Chondrocyte (in vitro differentiated cells): ENCODE data around the gene ZNF280B. TPM values are rescaled to one million over a fixed set of nuclear protein-coding genes. Genes with fewer than 3 reads are reported as not detected.

Source experiments
- DNase-seq: peaks from one replicate; pipeline ENCODE4 v3.0.0; 2021; ENCODE audit warnings: mixed read lengths, low spot score
- H3K27ac Mint-ChIP-seq: one replicate; pipeline ENCODE4 v1.8.0; 2021; ENCODE audit warnings: mild to moderate bottlenecking, moderate library complexity, mixed read lengths; ENCODE audit not compliant: unreplicated experiment
- H3K27me3 Mint-ChIP-seq: 2 replicates; pipeline ENCODE4 v1.8.0; 2021; ENCODE audit warnings: low read depth, mixed read lengths
- H3K36me3 Mint-ChIP-seq: 2 replicates; pipeline ENCODE4 v1.8.0; 2021; ENCODE audit warnings: low read depth, mixed read lengths
- H3K4me1 Mint-ChIP-seq: 2 replicates; pipeline ENCODE4 v1.8.0; 2021; ENCODE audit warnings: low read depth, mild to moderate bottlenecking, mixed read lengths
- H3K4me3 Mint-ChIP-seq: one replicate; pipeline ENCODE4 v1.8.0; 2021; ENCODE audit warnings: mild to moderate bottlenecking, moderate library complexity, mixed read lengths; ENCODE audit not compliant: unreplicated experiment
- H3K9me3 Mint-ChIP-seq: 2 replicates; pipeline ENCODE4 v1.8.0; 2021; ENCODE audit warnings: low read depth, mixed read lengths
- CTCF ChIP-seq: fragments of 200-600 bp; sonication (generic); IDR thresholded peaks from 2 replicates; pipeline ENCODE4 v1.5.0; 2021; ENCODE audit warnings: antibody characterized with exemption, mild to moderate bottlenecking, moderate library complexity
- total RNA-seq: library from RNA; stranded (reverse); gene quantifications from 3 replicates; pipeline ENCODE4 v1.2.1, GENCODE V29; 2021

Gene ZNF280B
- total RNA-seq, 1 donor from 2014 or later: 4.7 TPM

- Mint-ChIP-seq H3K27me3 (peaks cover 28% of the 10 kb centered on the region), H3K27ac (no peak overlapping the region)
- DNase-seq: no peak
Observed at GRCh38 chr22:22548910-22549309, 40.4 kb upstream of the ZNF280B start.

GRCh38 chr22:22548317-22548716, 39.8 kb upstream of the ZNF280B start:
- no peaks in the 10 kb centered on the region for H3K9me3 Mint-ChIP-seq
- H3K27me3 Mint-ChIP-seq: peaks cover 28% of the 10 kb centered on the region
- H3K27ac Mint-ChIP-seq: no peak overlapping the region
- TF ChIP-seq CTCF: no peak
- no peak overlapping the region for H3K4me3 Mint-ChIP-seq
- no peaks in the 10 kb centered on the region for H3K36me3 Mint-ChIP-seq
- no peaks in the 10 kb centered on the region for H3K4me1 Mint-ChIP-seq
- DNase-seq: no peak

More at GRCh38 chr22:22548910-22549309, 40.4 kb upstream of the ZNF280B start:
- Mint-ChIP-seq H3K4me1 (no peaks in the 10 kb centered on the region), H3K9me3 (no peaks in the 10 kb centered on the region), H3K36me3 (no peaks in the 10 kb centered on the region), H3K4me3 (no peak overlapping the region)
- no peak for TF ChIP-seq CTCF

- DNase-seq: no peak
- TF ChIP-seq CTCF: no peak
- H3K27ac Mint-ChIP-seq: no peak overlapping the region
- H3K9me3 Mint-ChIP-seq: no peaks in the 10 kb centered on the region
- no peak overlapping the region for H3K4me3 Mint-ChIP-seq
- no peaks in the 10 kb centered on the region for H3K36me3 Mint-ChIP-seq
- H3K27me3 Mint-ChIP-seq: peaks cover 24% of the 10 kb centered on the region
- no peaks in the 10 kb centered on the region for H3K4me1 Mint-ChIP-seq
Observed at GRCh38 chr22:22547692-22548300, 39.3 kb upstream of the ZNF280B start.

- DNase-seq: no peak
- no peaks in the 10 kb centered on the region for H3K4me1 Mint-ChIP-seq
- no peak overlapping the region for H3K27ac Mint-ChIP-seq
- peaks cover 21% of the 10 kb centered on the region for H3K27me3 Mint-ChIP-seq
- no peaks in the 10 kb centered on the region for H3K36me3 Mint-ChIP-seq
- H3K4me3 Mint-ChIP-seq: no peak overlapping the region
- TF ChIP-seq CTCF: no peak
- no peaks in the 10 kb centered on the region for H3K9me3 Mint-ChIP-seq
Observed at GRCh38 chr22:22547226-22547625, 38.7 kb upstream of the ZNF280B start.

- DNase-seq: no peak
- H3K4me3 Mint-ChIP-seq: no peak overlapping the region
- H3K4me1 Mint-ChIP-seq: no peaks in the 10 kb centered on the region
- no peak for TF ChIP-seq CTCF
- no peaks in the 10 kb centered on the region for H3K9me3 Mint-ChIP-seq
- H3K27me3 Mint-ChIP-seq: peaks cover 21% of the 10 kb centered on the region
- no peak overlapping the region for H3K27ac Mint-ChIP-seq
- no peaks in the 10 kb centered on the region for H3K36me3 Mint-ChIP-seq
Observed at GRCh38 chr22:22546490-22546889, 37.9 kb upstream of the ZNF280B start.
